GM12875 (cell line): ENCODE data around the gene NLRC5.
A peak's percentile ranks its signal among the peaks of the same experiment; 100 is the strongest.

Experiments
- H3K4me3 ChIP-seq: one replicate; pipeline ENCODE4 v1.5.1; 2011; ENCODE audit warnings: low read depth, low read length, control low read depth
- TF ChIP-seq, protein P1 (sequence below): IDR thresholded peaks from 2 replicates; pipeline ENCODE4 v1.5.1; 2011; ENCODE audit warnings: low read depth, mild to moderate bottlenecking, control low read depth, inconsistent platforms, low read length, moderate library complexity, borderline replicate concordance; ENCODE audit not compliant: insufficient read depth

NLRC5 gene

DNA sequence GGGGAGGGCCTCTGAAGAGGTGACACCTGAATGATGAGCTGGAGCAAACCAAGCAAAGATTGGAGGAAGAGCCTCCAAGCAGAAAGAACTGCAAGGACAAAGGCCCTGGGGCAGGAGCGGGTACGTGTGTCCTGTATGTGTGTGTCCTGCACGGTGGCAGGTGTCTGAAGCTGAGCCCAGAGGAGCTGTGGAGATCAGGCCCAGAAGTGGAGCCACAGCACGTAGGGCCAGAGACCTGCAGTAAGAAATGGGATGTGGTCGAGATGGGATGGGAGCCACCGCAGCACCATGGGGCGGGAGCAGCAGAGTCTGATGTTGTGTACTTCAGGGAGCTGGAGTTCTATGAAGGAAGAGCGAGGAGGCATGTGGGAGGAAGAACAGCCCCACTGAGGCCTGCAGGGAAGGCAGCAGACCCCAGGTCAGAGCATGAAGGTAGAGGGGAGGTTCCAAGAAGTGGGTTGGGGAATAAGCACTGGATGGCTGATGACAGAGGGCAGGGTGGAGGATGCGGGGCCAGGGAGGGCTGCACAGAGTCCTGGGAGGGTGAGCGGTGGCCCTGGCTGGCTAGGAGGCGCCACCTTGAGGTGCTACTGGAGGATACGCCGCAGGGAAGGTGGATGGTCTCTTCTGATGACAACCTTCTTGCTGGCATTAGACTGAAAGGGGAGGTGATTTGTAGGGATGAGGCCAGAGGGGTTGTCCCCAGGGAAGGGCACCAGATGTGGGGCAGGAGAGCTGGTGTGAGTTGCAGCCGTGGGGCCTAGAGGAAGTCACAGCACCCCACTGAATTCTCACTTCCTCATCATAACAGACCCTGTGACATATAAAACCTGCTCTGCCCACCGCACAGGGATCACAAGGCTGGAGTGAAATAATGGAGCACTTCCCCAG lies 38.2 kb upstream of the NLRC5 start:
- no peak overlapping the region for H3K4me3 ChIP-seq
- TF ChIP-seq, protein P1, sequence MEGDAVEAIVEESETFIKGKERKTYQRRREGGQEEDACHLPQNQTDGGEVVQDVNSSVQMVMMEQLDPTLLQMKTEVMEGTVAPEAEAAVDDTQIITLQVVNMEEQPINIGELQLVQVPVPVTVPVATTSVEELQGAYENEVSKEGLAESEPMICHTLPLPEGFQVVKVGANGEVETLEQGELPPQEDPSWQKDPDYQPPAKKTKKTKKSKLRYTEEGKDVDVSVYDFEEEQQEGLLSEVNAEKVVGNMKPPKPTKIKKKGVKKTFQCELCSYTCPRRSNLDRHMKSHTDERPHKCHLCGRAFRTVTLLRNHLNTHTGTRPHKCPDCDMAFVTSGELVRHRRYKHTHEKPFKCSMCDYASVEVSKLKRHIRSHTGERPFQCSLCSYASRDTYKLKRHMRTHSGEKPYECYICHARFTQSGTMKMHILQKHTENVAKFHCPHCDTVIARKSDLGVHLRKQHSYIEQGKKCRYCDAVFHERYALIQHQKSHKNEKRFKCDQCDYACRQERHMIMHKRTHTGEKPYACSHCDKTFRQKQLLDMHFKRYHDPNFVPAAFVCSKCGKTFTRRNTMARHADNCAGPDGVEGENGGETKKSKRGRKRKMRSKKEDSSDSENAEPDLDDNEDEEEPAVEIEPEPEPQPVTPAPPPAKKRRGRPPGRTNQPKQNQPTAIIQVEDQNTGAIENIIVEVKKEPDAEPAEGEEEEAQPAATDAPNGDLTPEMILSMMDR = peak; percentile 81

- H3K4me3 ChIP-seq = no peak overlapping the region
- TF ChIP-seq, protein P1 = no peak
Measured at GRCh38 chr16:56953006-56953405, 36.4 kb upstream of the NLRC5 start.

GRCh38 chr16:56956076-56956475 lies 33.3 kb upstream of the NLRC5 start:
- TF ChIP-seq, protein P1 = no peak
- no peak overlapping the region for H3K4me3 ChIP-seq

DNA sequence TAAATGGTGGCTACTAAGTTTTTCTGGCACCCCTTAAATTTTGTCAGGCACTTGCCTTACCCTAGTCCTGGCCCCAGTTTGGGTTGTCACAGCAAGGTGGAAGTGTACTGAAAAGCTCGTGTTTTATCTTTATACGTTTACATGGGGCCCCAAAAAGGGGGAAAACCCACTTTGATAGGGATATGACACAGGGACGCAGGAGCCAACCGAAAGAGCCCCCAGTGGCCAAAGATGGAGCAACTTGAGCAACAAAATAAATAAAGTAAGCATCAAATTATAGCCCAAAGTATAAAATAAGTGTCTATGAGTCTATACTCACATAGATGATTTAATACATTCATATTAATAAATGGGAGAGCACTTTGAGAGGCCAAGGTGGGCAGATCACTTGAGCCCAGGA lies 32.6 kb upstream of the NLRC5 start:
- H3K4me3 ChIP-seq = no peak overlapping the region

GRCh38 chr16:56960681-56961281 lies 28.6 kb upstream of the NLRC5 start:
- TF ChIP-seq, protein P1 = no peak
- no peak overlapping the region for H3K4me3 ChIP-seq

More for the DNA sequence above, 32.6 kb upstream of the NLRC5 start:
- TF ChIP-seq, protein P1 = no peak

- TF ChIP-seq, protein P1 = no peak
- no peak overlapping the region for H3K4me3 ChIP-seq
Measured at GRCh38 chr16:56961386-56961785, 28.0 kb upstream of the NLRC5 start.
